ENCODE measurements around the gene BPIFA1.
A peak's percentile ranks its signal among the peaks of the same experiment; 100 is the strongest.

BPIFA1 gene

DNA sequence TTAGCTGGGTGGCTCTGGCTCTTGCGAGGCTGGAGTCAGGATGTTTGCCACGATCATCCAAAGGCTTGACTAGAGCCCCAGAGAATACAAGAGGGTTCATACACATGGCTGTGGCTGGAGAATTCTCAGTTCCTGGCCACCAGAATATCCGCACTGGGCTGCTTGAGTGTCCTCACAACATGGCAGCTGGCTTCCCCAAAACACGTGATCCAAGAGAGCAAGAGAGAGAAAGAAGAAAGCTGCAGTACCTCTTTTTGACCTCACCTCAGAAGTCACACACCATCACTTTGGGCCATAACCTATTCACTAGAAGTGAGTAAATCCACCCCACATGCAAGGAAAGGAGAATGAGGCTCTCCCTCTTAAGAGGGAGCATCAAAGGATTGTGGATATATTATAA lies 25.7 kb downstream of the BPIFA1 start:
- Histone ChIP-seq H4K8ac (ENCODE audit: low read depth, low read length) (no peak overlapping the region), H3K27ac (ENCODE audit: low read depth, low read length) (no peak overlapping the region), H3K4me1 (ENCODE audit: control insufficient read depth, low read depth, low read length) (no peaks in the 10 kb centered on the region), H3K9ac (ENCODE audit: low read length) (no peak overlapping the region), H3K18ac (ENCODE audit: low read length) (no peak overlapping the region), H2BK120ac (ENCODE audit: low read depth, low read length) (no peak overlapping the region), H3K23ac (ENCODE audit: low read length) (no peak overlapping the region), H3K79me1 (ENCODE audit: low read length) (no peaks in the 10 kb centered on the region), H3K4me2 (ENCODE audit: low read length) (no peak overlapping the region), H2BK5ac (ENCODE audit: low read length) (no peak overlapping the region), H3K4ac (ENCODE audit: low read depth, low read length) (no peak overlapping the region), H4K5ac (ENCODE audit: low read length) (no peak overlapping the region), H3K36me3 (ENCODE audit: control insufficient read depth, insufficient read depth, low read length) (no peaks in the 10 kb centered on the region), H3K27me3 (ENCODE audit: insufficient read depth, low read length, poor library complexity) (no peaks in the 10 kb centered on the region), H2AK5ac (ENCODE audit: low read length) (no peak overlapping the region), H3K4me3 (ENCODE audit: low read length) (no peak overlapping the region), H2BK15ac (replicated peaks; ENCODE audit: low read depth) (no peak overlapping the region), H3K56ac (ENCODE audit: low read length) (no peak overlapping the region), H3K79me2 (ENCODE audit: control insufficient read depth, insufficient read depth, low read length) (no peaks in the 10 kb centered on the region)
- peak; percentile 25 for DNase-seq
- no CpG with 5 or more reads among the region's 4 CpGs for WGBS (ENCODE audit: extremely low coverage, insufficient coverage, low lambda C conversion rate)

DNA sequence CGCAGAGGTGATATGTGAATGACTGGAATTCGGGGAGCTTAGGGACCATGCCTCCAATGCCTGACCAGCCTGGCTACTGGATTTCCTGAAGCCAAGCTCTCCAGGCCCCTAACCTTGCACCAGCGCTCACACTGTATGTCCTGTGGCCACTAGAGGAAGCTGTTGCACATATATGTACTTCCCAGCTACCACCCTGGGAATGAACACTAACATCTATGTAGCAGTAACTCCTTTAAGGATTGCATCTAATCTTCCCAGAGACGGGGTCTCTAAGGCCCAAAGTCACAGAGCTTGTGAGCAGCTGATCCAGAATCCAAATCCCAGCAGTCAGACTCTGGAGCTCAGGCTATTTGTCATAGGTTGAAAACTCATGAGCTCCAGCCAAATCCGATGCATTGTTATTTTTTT lies 26.9 kb downstream of the BPIFA1 start:
- DNase-seq = peak; percentile 82
- no CpG with 5 or more reads among the region's 5 CpGs for WGBS (ENCODE audit: extremely low coverage, insufficient coverage, low lambda C conversion rate)
- no peak overlapping the region for H2BK120ac ChIP-seq (ENCODE audit: low read depth, low read length)

DNA sequence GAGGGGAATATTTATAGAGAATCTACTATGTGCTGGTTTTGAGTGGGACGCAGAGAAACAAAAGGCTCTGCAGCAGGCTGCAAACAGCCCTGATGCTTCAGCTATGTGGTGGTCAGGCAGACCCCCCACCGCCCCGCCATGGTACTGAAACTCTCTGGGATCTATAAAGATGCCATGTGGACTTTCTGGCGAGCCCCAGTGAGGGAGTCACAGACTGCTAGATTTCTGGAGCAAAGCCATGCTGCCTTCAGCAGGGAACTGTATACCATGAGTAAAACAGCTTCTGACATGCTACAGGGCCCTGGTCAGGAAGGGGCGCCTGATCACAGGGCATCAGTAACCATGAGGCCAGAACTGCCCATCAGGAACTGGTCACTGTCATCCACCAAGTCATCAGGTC lies 28.0 kb downstream of the BPIFA1 start:
- H2BK5ac ChIP-seq (ENCODE audit: low read length) = no peak overlapping the region
- no peak overlapping the region for H3K27ac ChIP-seq (ENCODE audit: low read depth, low read length)
- no peaks in the 10 kb centered on the region for H3K79me2 ChIP-seq (ENCODE audit: control insufficient read depth, insufficient read depth, low read length)
- H4K8ac ChIP-seq (ENCODE audit: low read depth, low read length) = no peak overlapping the region
- no peak for DNase-seq
- H3K23ac ChIP-seq (ENCODE audit: low read length) = no peak overlapping the region
- H3K4me3 ChIP-seq (ENCODE audit: low read length) = no peak overlapping the region
- no peak overlapping the region for H3K9ac ChIP-seq (ENCODE audit: low read length)
- H3K18ac ChIP-seq (ENCODE audit: low read length) = no peak overlapping the region
- WGBS (ENCODE audit: extremely low coverage, insufficient coverage, low lambda C conversion rate) = no CpG with 5 or more reads among the region's 5 CpGs
- H3K27me3 ChIP-seq (ENCODE audit: insufficient read depth, low read length, poor library complexity) = no peaks in the 10 kb centered on the region
- no peak overlapping the region for H3K56ac ChIP-seq (ENCODE audit: low read length)
- no peaks in the 10 kb centered on the region for H3K36me3 ChIP-seq (ENCODE audit: control insufficient read depth, insufficient read depth, low read length)
- no peaks in the 10 kb centered on the region for H3K79me1 ChIP-seq (ENCODE audit: low read length)
- no peak overlapping the region for H2BK15ac ChIP-seq (replicated peaks; ENCODE audit: low read depth)
- no peak overlapping the region for H3K4me2 ChIP-seq (ENCODE audit: low read length)
- no peak overlapping the region for H2AK5ac ChIP-seq (ENCODE audit: low read length)
- no peak overlapping the region for H2BK120ac ChIP-seq (ENCODE audit: low read depth, low read length)
- no peaks in the 10 kb centered on the region for H3K4me1 ChIP-seq (ENCODE audit: control insufficient read depth, low read depth, low read length)
- no peak overlapping the region for H3K4ac ChIP-seq (ENCODE audit: low read depth, low read length)
- H4K5ac ChIP-seq (ENCODE audit: low read length) = no peak overlapping the region

More for the DNA sequence above, 26.9 kb downstream of the BPIFA1 start:
- Histone ChIP-seq H2AK5ac (ENCODE audit: low read length) (no peak overlapping the region), H3K27ac (ENCODE audit: low read depth, low read length) (no peak overlapping the region), H3K4me2 (ENCODE audit: low read length) (no peak overlapping the region), H4K5ac (ENCODE audit: low read length) (no peak overlapping the region), H3K27me3 (ENCODE audit: insufficient read depth, low read length, poor library complexity) (no peaks in the 10 kb centered on the region), H3K4ac (ENCODE audit: low read depth, low read length) (no peak overlapping the region), H3K79me2 (ENCODE audit: control insufficient read depth, insufficient read depth, low read length) (no peaks in the 10 kb centered on the region), H3K9ac (ENCODE audit: low read length) (no peak overlapping the region), H2BK15ac (replicated peaks; ENCODE audit: low read depth) (no peak overlapping the region), H3K4me3 (ENCODE audit: low read length) (no peak overlapping the region), H2BK5ac (ENCODE audit: low read length) (no peak overlapping the region), H3K56ac (ENCODE audit: low read length) (no peak overlapping the region), H3K36me3 (ENCODE audit: control insufficient read depth, insufficient read depth, low read length) (no peaks in the 10 kb centered on the region), H3K79me1 (ENCODE audit: low read length) (no peaks in the 10 kb centered on the region), H3K18ac (ENCODE audit: low read length) (no peak overlapping the region), H4K8ac (ENCODE audit: low read depth, low read length) (no peak overlapping the region), H3K23ac (ENCODE audit: low read length) (no peak overlapping the region), H3K4me1 (ENCODE audit: control insufficient read depth, low read depth, low read length) (no peaks in the 10 kb centered on the region)

DNA sequence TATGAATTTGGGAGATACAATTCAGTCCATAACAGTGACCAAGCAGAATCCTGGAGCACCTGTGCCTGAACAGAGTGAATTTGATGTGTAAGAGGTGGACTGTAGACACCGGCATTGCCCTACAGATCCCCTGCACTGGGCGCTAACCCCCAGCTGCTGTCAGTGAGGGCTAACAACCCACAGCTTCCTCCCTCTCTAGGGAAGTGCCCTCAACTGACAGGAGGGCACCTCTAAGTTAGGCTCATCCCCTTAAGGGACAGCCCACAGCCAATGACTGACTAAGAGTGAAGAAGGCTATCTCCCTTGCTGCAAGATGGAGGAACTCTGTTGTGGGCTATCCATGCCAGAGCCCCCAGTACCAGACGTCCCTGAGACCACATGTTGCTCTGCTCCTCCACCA lies 31.9 kb downstream of the BPIFA1 start:
- no peaks in the 10 kb centered on the region for H3K79me2 ChIP-seq (ENCODE audit: control insufficient read depth, insufficient read depth, low read length)
- H3K4me1 ChIP-seq (ENCODE audit: control insufficient read depth, low read depth, low read length) = no peaks in the 10 kb centered on the region
- no peak overlapping the region for H4K8ac ChIP-seq (ENCODE audit: low read depth, low read length)
- H3K4ac ChIP-seq (ENCODE audit: low read depth, low read length) = no peak overlapping the region
- H4K5ac ChIP-seq (ENCODE audit: low read length) = no peak overlapping the region
- H3K9ac ChIP-seq (ENCODE audit: low read length) = no peak overlapping the region
- no CpG with 5 or more reads among the region's 3 CpGs for WGBS (ENCODE audit: extremely low coverage, insufficient coverage, low lambda C conversion rate)
- H3K56ac ChIP-seq (ENCODE audit: low read length) = no peak overlapping the region
- no peaks in the 10 kb centered on the region for H3K36me3 ChIP-seq (ENCODE audit: control insufficient read depth, insufficient read depth, low read length)
- H3K4me2 ChIP-seq (ENCODE audit: low read length) = no peak overlapping the region
- no peak overlapping the region for H2BK15ac ChIP-seq (replicated peaks; ENCODE audit: low read depth)
- DNase-seq = no peak
- no peak overlapping the region for H3K18ac ChIP-seq (ENCODE audit: low read length)
- no peak overlapping the region for H2BK5ac ChIP-seq (ENCODE audit: low read length)
- H3K27ac ChIP-seq (ENCODE audit: low read depth, low read length) = no peak overlapping the region
- H3K23ac ChIP-seq (ENCODE audit: low read length) = no peak overlapping the region
- no peak overlapping the region for H2AK5ac ChIP-seq (ENCODE audit: low read length)
- no peaks in the 10 kb centered on the region for H3K27me3 ChIP-seq (ENCODE audit: insufficient read depth, low read length, poor library complexity)
- H3K4me3 ChIP-seq (ENCODE audit: low read length) = no peak overlapping the region
- no peak overlapping the region for H2BK120ac ChIP-seq (ENCODE audit: low read depth, low read length)
- H3K79me1 ChIP-seq (ENCODE audit: low read length) = no peaks in the 10 kb centered on the region

DNA sequence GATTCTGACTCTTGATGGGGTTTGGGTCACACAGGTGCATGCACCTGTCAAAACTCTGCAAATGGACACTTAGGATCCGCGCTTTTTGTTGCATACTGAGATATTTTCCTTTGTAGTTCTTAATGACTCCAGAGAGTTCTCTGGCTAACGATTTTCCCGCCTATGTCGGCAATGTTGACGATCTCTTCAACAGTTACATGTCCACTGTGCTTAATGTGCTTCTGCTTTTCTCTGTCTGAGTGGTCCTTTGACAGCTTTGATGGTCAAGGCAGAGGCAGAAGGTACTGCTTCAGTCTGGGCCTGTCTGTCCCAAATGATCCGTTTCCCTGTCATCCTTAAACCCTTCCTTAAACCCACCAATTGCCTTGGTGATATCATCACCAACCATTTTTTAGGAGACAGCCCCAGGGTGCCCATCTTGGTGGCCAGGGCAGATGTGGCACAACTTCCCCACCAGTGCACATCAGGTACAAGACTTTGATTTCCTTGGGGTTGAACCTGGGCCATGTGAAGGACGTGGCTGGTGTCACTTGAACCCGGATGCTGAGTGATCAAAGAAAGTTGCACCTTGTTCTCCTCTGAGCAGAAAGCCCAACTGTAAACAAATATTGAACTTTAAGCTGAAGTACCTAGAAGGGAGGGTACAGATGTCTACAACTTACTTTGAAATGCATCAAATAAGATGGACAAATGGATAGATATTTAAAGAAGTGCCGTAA lies 36.5 kb downstream of the BPIFA1 start:
- no peak overlapping the region for H3K4ac ChIP-seq (ENCODE audit: low read depth, low read length)
- no CpG with 5 or more reads among the region's 10 CpGs for WGBS (ENCODE audit: extremely low coverage, insufficient coverage, low lambda C conversion rate)
- no peak overlapping the region for H4K8ac ChIP-seq (ENCODE audit: low read depth, low read length)
- H3K27me3 ChIP-seq (ENCODE audit: insufficient read depth, low read length, poor library complexity) = no peaks in the 10 kb centered on the region
- no peaks in the 10 kb centered on the region for H3K79me1 ChIP-seq (ENCODE audit: low read length)
- H3K27ac ChIP-seq (ENCODE audit: low read depth, low read length) = no peak overlapping the region
- no peak overlapping the region for H3K18ac ChIP-seq (ENCODE audit: low read length)
- H3K4me1 ChIP-seq (ENCODE audit: control insufficient read depth, low read depth, low read length) = no peaks in the 10 kb centered on the region
- H3K4me2 ChIP-seq (ENCODE audit: low read length) = no peak overlapping the region
- H3K9ac ChIP-seq (ENCODE audit: low read length) = no peak overlapping the region
- H3K79me2 ChIP-seq (ENCODE audit: control insufficient read depth, insufficient read depth, low read length) = no peaks in the 10 kb centered on the region
- H4K5ac ChIP-seq (ENCODE audit: low read length) = no peak overlapping the region
- H2BK5ac ChIP-seq (ENCODE audit: low read length) = no peak overlapping the region
- H3K36me3 ChIP-seq (ENCODE audit: control insufficient read depth, insufficient read depth, low read length) = no peaks in the 10 kb centered on the region
- H2BK15ac ChIP-seq (replicated peaks; ENCODE audit: low read depth) = no peak overlapping the region
- no peak overlapping the region for H3K4me3 ChIP-seq (ENCODE audit: low read length)
- H2BK120ac ChIP-seq (ENCODE audit: low read depth, low read length) = no peak overlapping the region
- no peak overlapping the region for H2AK5ac ChIP-seq (ENCODE audit: low read length)
- no peak for DNase-seq
- no peak overlapping the region for H3K56ac ChIP-seq (ENCODE audit: low read length)
- no peak overlapping the region for H3K23ac ChIP-seq (ENCODE audit: low read length)
